MM.1S (cell line): ENCODE measurements around the gene PM20D2.

Experiments used
- EZH2phosphoT487 ChIP-seq: fragments of 300-600 bp; sonication (generic); IDR thresholded peaks from 2 replicates; pipeline ENCODE4 v1.6.1; 2018; ENCODE audit warnings: antibody characterized with exemption, low read length
- TF ChIP-seq, protein P1 (sequence below): fragments of 300-600 bp; sonication (generic); IDR thresholded peaks from 2 replicates; pipeline ENCODE4 v1.5.1; 2016; ENCODE audit warnings: antibody characterized with exemption, low read length, mixed read lengths

DNA sequence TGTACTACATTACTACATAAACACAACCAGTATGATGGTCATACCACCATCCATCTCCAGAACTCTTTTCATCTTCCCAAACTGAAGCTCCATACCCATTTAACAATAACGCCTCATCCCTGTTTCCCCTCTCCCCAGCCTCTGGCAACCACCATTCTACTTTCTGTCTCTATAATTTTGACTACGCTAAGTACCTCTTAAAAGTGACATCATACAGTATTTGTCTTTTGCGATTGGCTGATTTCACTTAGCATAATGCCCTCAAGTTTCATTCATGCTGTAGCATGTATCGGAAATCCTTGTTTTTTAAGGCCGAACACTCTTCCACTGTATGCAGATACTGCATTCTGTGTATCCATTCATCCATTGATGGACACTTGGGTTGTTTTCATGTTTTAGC is 41.6 kb downstream of the PM20D2 start:
- TF ChIP-seq, protein P1, sequence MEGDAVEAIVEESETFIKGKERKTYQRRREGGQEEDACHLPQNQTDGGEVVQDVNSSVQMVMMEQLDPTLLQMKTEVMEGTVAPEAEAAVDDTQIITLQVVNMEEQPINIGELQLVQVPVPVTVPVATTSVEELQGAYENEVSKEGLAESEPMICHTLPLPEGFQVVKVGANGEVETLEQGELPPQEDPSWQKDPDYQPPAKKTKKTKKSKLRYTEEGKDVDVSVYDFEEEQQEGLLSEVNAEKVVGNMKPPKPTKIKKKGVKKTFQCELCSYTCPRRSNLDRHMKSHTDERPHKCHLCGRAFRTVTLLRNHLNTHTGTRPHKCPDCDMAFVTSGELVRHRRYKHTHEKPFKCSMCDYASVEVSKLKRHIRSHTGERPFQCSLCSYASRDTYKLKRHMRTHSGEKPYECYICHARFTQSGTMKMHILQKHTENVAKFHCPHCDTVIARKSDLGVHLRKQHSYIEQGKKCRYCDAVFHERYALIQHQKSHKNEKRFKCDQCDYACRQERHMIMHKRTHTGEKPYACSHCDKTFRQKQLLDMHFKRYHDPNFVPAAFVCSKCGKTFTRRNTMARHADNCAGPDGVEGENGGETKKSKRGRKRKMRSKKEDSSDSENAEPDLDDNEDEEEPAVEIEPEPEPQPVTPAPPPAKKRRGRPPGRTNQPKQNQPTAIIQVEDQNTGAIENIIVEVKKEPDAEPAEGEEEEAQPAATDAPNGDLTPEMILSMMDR = no peak
- no peak for TF ChIP-seq EZH2phosphoT487
